Activated naive CD8-positive, alpha-beta T cell treated with anti-CD3 and anti-CD28 coated beads, Interleukin-2, amount 50 U/mL, for 24 hours (primary cell): ENCODE results near the gene SDCBP2.

Experiments used
- ATAC-seq: fragments of 150-1000 bp; cut with Tn5 transposase; one replicate; pipeline ENCODE4 v1.10.0; 2021
- DNase-seq: peaks from one replicate; pipeline ENCODE4 v3.0.0; 2021
- H3K27ac Mint-ChIP-seq: one replicate; pipeline ENCODE4 v1.8.0; 2021; ENCODE audit warnings: mild to moderate bottlenecking, mixed read lengths
- H3K27me3 Mint-ChIP-seq: one replicate; pipeline ENCODE4 v1.8.0; 2021; ENCODE audit warnings: mixed read lengths
- H3K36me3 Mint-ChIP-seq: one replicate; pipeline ENCODE4 v1.8.0; 2021; ENCODE audit warnings: low read depth, mixed read lengths
- H3K4me1 Mint-ChIP-seq: one replicate; pipeline ENCODE4 v1.8.0; 2021; ENCODE audit warnings: mixed read lengths
- H3K4me3 Mint-ChIP-seq: one replicate; pipeline ENCODE4 v1.8.0; 2021; ENCODE audit warnings: mild to moderate bottlenecking, moderate library complexity, mixed read lengths
- H3K9me3 Mint-ChIP-seq: one replicate; pipeline ENCODE4 v1.8.0; 2021; ENCODE audit warnings: mixed read lengths

SDCBP2 gene

DNA sequence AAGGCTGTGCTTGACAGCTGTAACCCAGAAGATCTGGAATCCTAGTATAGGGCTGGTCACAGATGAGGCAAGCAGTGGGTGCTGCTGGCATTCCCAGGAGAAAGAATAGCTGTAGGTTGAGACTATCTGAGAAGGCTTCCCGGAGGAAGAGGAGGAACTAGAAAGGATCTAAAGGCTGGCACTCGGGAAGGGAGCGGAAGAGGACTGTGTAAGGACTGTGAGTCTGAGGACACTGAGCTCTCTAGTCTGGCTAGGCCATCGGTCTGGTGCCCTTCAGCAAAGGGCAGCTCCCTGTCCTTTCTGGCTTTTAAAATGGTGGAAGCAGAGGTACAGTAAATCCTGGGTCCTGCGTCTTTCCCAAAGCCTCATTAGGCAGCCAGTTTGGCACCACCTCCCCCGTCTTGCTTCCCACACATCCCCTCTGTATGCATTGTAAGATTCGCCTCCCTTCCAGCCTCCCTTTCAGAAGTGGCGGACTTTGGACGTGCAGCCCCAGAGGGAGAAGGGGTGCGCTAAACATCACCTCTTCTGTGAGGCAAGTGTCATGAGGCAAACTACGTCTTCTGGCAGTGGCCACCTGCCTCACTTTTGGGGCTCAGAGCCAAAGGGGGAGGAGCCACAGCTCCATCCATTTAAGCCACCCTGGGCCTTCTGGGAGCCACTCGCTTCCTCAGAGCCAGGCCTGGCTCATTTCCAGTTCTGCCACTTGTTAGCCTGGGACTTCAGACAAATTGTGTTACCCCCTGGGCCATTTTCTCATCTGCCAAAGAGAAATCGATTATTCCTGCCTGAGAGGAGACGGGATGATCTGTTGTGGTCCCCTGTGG lies 54.2 kb downstream of the SDCBP2 start:
- peak; percentile 0 for DNase-seq
- Mint-ChIP-seq H3K27ac (no peak overlapping the region), H3K36me3 (no peaks in the 10 kb centered on the region), H3K9me3 (no peaks in the 10 kb centered on the region), H3K4me1 (peaks cover 17% of the 10 kb centered on the region), H3K4me3 (no peak overlapping the region), H3K27me3 (no peaks in the 10 kb centered on the region)
- no peak for ATAC-seq

DNA sequence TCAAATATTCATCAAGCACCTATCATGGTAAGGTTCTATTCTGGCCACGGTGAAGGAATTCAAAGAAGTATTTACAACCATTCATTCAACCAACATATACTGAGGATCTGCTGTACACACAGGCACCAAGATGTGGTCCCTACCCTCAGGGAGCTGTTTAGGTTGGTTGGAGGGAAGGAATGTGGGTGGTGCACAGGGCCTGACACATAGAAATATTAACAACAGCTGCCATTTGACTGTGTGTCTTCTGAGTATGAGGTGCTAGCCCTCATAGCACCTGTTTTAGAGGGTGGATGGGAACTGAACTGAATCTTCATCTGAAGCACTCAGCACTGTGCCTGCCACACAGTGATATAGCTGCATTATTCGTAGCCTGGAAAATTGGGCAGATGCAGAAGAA lies 55.6 kb downstream of the SDCBP2 start:
- Mint-ChIP-seq H3K36me3 (no peaks in the 10 kb centered on the region), H3K27ac (no peak overlapping the region), H3K9me3 (no peaks in the 10 kb centered on the region), H3K4me1 (peaks cover 14% of the 10 kb centered on the region), H3K4me3 (no peak overlapping the region), H3K27me3 (no peaks in the 10 kb centered on the region)
- ATAC-seq: no peak
- no peak for DNase-seq

DNA sequence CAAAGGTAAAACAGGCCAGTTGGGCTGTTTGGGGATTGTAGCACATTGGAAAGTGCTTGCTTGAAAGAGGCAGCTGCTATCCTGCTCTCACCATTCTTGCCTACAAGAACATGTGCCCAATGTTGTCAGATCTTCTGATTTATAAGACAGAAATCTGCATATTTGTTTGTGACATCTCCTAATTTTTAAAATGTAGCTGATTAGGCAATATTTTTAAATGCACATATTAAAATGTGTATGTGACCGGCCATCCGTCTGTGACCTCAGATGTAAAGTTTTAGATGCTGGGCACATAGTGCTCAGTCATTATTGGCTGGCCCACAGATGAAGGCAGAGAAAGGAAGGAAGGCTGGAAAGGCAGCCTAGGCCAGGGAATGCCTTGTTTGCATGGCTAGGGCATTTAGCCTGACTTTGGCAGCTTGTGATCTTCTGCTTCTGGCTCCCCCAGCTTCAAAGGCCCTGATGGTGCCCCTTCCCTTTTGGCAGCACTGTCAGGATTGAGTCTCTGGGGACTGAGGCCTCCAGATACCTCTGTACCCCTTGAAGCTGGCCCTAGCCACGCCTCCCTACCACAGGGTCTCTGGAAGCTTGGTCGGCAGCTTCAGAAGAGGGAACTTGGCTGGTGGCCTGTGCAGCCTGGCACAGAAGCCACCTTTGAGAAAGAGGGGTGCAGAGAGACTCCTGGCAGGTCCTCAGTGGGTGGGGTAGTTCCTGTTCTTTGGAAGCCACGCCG lies 56.4 kb downstream of the SDCBP2 start:
- H3K27me3 Mint-ChIP-seq: no peaks in the 10 kb centered on the region
- H3K4me3 Mint-ChIP-seq: no peak overlapping the region
- H3K27ac Mint-ChIP-seq: no peak overlapping the region
- ATAC-seq (no peak), DNase-seq (no peak)
- H3K4me1 Mint-ChIP-seq: peaks cover 19% of the 10 kb centered on the region
- no peaks in the 10 kb centered on the region for H3K36me3 Mint-ChIP-seq
- H3K9me3 Mint-ChIP-seq: no peaks in the 10 kb centered on the region

DNA sequence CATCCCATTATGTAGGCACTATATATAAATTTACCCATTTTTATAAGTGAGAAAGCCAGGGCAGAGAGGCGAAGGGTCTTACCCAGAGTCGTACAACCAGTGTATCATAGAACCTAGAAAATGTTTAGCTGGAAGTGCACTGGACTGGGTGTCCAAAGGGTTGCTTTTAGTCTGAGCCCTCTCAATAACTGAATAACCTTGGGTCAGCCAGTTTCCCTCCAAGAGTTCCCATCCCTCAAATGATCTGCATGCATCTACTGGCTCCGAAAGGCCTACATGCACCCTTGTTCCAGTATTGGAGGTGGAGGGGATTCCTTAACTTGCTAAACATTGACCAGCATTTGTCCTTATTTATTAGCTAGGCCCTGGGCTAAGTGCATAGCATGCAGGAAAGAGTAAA lies 59.1 kb downstream of the SDCBP2 start:
- Mint-ChIP-seq H3K27ac (no peak overlapping the region), H3K4me3 (no peak overlapping the region), H3K4me1 (peaks cover 37% of the 10 kb centered on the region)

DNA sequence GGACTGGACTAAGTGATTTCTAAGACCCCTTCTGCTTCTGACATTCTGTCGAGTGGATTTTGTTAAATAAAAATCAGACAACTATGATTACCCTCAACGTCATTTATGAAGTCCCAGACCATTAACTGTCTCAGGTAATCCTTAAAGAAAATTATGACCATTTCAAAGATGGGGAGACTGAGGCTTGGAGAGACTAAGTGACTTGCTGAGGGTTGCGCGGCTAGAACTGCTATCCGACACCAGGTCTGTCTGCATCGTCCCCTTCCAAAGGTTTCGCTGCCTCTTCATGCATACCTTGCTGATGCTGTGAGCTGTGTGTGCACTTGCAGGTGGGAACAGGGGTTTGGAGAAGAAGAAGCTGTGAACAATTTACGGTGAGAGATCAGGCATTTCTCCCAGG lies 59.7 kb downstream of the SDCBP2 start:
- Mint-ChIP-seq H3K9me3 (no peaks in the 10 kb centered on the region), H3K4me1 (peaks cover 44% of the 10 kb centered on the region)
- ATAC-seq: no peak

More for the DNA sequence above, 59.1 kb downstream of the SDCBP2 start:
- Mint-ChIP-seq H3K36me3 (no peaks in the 10 kb centered on the region), H3K9me3 (no peaks in the 10 kb centered on the region), H3K27me3 (no peaks in the 10 kb centered on the region)
- ATAC-seq: no peak
- no peak for DNase-seq

DNA sequence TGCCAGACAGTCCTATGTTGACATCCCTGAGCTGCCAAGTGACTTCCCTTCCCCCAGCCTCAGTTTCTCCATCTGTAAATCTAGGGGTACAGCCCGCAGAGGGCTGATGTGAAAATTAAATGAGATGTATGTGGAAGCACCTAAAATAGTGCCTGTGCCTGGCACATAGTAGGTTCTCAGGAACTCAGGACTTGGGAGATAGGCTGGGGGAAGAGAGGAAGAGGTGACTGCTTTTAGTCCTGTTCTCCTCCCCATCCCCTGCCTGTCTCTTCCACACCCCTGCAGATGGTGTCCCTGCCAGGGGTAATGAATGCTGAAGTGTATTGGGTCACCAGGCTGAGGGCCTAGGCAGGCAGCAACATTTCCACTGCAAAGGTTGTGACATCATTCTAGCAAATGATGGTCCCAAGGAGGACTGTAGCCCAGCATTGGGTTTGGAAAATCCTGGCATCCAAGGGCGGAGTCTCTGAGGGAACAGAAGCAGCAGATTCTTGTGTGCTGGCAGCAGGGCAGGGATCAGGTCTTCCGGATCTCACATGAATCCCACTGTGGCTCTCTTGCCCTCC lies 61.0 kb downstream of the SDCBP2 start:
- no peak for ATAC-seq
- Mint-ChIP-seq H3K4me1 (peaks cover 51% of the 10 kb centered on the region), H3K4me3 (no peak overlapping the region), H3K9me3 (no peaks in the 10 kb centered on the region), H3K27ac (no peak overlapping the region), H3K27me3 (no peaks in the 10 kb centered on the region), H3K36me3 (no peaks in the 10 kb centered on the region)
- DNase-seq: no peak

More for the DNA sequence above, 59.7 kb downstream of the SDCBP2 start:
- DNase-seq: no peak
- H3K36me3 Mint-ChIP-seq: no peaks in the 10 kb centered on the region
- H3K27ac Mint-ChIP-seq: no peak overlapping the region
- H3K27me3 Mint-ChIP-seq: no peaks in the 10 kb centered on the region
- H3K4me3 Mint-ChIP-seq: no peak overlapping the region

DNA sequence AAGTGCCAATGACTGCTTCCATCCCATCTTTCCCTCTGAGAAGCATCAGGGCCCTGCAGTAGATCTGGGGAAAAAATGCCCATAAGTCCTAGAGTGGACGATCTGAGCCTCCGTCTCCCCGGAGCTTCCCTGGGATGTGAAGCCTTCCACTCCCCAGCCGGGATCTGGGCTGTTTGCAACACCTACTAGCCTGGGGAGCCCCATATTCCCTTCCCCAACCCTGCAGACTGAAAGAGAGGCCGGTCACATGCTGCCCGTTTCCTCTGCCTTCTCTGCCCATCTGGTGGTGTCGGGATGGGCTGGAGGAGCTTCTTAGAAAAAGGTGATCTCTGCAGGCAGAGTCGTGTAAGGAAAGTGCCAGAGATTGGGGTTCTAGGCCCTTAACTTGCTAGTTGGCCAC lies 61.8 kb downstream of the SDCBP2 start:
- peaks cover 48% of the 10 kb centered on the region for H3K4me1 Mint-ChIP-seq
- no peak for ATAC-seq
- H3K9me3 Mint-ChIP-seq: peaks cover 3% of the 10 kb centered on the region
- no peaks in the 10 kb centered on the region for H3K27me3 Mint-ChIP-seq
- H3K4me3 Mint-ChIP-seq: peak overlapping the region; percentile 41
- no peak overlapping the region for H3K27ac Mint-ChIP-seq
- no peak for DNase-seq
- H3K36me3 Mint-ChIP-seq: peaks cover 3% of the 10 kb centered on the region

DNA sequence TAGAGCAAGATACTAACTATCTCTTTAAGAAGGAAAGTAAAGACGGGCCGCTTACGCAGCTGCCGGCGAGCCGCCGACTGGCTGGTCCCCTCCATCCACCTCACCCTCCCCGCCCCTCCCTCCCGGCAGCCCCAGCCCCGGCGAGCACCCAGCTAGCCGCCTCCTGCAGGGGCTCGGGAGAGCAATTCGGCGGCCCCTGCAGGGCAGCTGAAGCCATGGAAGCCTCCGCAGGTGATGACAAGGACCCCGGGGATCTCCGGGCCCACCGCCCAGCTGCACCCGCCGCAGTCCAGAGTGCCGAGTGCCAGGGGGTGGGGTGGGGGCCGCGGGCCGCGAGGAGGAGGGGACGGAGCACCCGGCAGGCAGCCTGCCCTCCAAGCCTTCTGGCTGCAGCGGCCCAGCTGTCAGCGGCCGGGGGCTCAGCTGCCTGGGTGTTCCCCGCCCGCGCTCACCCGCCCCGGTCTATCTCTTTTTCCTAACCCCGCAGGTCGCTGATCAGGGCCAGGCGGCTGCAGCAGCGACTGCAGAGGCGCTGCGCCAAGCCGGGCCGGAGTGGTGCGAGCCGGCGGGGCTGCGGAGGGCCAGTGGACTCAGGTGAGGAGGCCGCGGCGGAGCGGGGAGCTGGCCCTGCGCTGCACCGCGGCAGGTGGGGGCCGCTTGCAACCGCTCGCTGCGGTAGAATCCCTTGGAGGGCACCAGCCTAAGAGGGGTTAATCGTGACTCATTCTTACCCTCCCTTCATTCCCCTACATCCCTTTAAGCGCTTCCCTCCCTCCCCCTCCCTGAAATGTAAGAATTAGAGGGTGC lies 62.6 kb downstream of the SDCBP2 start, which contains the start of gene SNPH:
TSS of gene SNPH (plus strand) at position 128 of the 807 bp plus-strand sequence. CDS start 29,946 bp downstream, outside the sequence.
- Mint-ChIP-seq H3K4me1 (peaks cover 43% of the 10 kb centered on the region), H3K9me3 (peaks cover 4% of the 10 kb centered on the region)

DNA sequence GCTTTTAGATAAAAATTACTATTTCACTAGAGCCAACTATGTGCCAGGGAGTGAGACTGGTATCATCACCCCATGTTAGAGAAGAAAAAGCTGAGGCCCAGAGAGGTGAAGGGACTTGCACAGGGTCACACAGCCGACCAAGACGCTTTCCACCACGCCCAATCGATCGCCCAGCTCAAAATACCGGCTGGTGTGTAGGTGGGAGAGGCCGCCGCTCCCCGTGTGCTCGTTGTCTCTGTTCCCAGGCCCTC lies 63.1 kb downstream of the SDCBP2 start:
- Mint-ChIP-seq H3K9me3 (peaks cover 4% of the 10 kb centered on the region), H3K27ac (peak overlapping the region; percentile 83), H3K4me3 (peak overlapping the region; percentile 86), H3K4me1 (peaks cover 40% of the 10 kb centered on the region), H3K36me3 (peaks cover 3% of the 10 kb centered on the region), H3K27me3 (peaks cover 2% of the 10 kb centered on the region)
- ATAC-seq (no peak), DNase-seq (no peak)

More for the DNA sequence above, 62.6 kb downstream of the SDCBP2 start, which contains the start of gene SNPH:
- H3K27ac Mint-ChIP-seq: peak within 1 kb of the TSS; percentile 83
- peaks cover 3% of the 10 kb centered on the region for H3K36me3 Mint-ChIP-seq
- ATAC-seq (peak; percentile 88), DNase-seq (peak; percentile 69)
- no peaks in the 10 kb centered on the region for H3K27me3 Mint-ChIP-seq
- peak within 1 kb of the TSS; percentile 86 for H3K4me3 Mint-ChIP-seq

DNA sequence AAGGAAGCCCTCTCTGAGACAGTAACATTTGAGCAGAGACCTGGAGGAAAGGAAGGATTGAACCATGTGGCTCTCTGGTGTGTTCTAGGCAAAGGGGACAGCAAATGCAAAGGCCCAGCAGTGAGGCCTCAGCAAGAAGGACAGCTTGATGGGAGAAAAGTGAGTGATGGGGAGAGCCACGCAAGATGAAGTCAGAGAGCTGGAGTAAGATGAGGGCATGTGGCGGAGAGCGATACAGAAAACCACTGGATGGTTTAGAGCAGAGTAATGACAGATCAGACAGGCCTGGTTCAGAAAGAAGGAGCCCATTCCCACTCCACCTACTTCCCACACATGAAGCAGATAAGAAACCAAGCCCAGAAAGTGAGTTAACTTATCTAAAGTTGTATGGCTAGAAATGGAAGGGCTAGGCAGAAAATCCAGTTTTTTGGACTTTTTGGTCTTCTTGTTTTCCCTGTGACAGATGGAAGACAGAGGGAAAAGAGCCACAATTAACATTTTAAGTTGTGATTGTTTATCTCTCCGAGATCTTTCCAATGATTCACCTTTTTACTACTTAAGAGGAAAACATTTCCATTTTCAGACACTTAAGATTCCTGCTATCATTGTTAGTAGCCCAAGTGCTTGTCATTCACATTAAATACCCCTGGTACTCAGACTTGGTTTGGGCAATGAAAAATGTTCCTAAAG lies 63.6 kb downstream of the SDCBP2 start:
- no peak for DNase-seq
- H3K36me3 Mint-ChIP-seq: peaks cover 3% of the 10 kb centered on the region
- H3K4me1 Mint-ChIP-seq: peaks cover 40% of the 10 kb centered on the region

DNA sequence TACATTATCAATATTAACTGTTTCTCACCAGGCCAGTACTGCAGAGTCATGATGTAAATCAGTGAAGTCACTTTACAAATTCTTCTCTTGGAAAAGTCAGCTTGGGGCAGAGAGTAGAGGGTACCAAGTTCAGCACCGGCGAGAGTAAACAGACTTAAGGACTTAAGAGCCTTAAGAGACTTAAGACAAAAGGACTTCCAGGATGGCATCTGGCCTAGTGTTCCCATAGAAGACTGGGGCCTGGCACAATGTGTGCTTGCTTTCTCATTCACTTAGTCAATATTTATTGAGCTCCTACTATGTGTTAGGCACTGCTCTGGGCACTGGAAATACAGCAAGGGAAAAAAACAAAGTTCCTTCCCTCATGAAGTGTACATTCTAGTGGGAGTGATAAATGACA lies 64.2 kb downstream of the SDCBP2 start:
- no peak for ATAC-seq
- Mint-ChIP-seq H3K9me3 (peaks cover 4% of the 10 kb centered on the region), H3K4me3 (peak overlapping the region; percentile 86), H3K27me3 (peaks cover 2% of the 10 kb centered on the region), H3K36me3 (peaks cover 3% of the 10 kb centered on the region), H3K4me1 (peaks cover 40% of the 10 kb centered on the region), H3K27ac (peak overlapping the region; percentile 63)
- DNase-seq: no peak

More for the DNA sequence above, 63.6 kb downstream of the SDCBP2 start:
- H3K27ac Mint-ChIP-seq: peak overlapping the region; percentile 83
- peaks cover 4% of the 10 kb centered on the region for H3K9me3 Mint-ChIP-seq
- ATAC-seq: no peak
- H3K4me3 Mint-ChIP-seq: peak overlapping the region; percentile 86
- peaks cover 2% of the 10 kb centered on the region for H3K27me3 Mint-ChIP-seq

DNA sequence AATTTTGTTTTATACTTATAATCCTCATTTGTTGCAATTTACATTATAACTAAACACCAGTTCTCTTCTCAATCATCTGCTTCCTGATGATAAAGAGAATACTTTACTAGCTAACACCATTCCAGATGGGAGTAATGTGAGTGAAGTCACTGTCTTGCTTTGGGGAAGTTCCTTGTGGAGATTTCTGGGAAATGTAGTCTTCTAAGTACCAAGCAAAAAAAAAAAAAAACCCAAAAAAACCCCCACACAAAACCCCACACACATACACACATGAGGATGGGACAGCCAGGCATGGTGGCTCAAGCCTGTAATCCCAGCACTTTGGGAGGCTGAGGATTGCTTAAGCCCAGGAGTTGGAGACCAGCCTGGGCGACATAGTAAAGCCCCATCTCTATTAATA lies 65.1 kb downstream of the SDCBP2 start:
- Mint-ChIP-seq H3K4me1 (peaks cover 40% of the 10 kb centered on the region), H3K36me3 (peaks cover 3% of the 10 kb centered on the region), H3K9me3 (peaks cover 4% of the 10 kb centered on the region), H3K4me3 (peak overlapping the region; percentile 21), H3K27ac (no peak overlapping the region), H3K27me3 (peaks cover 2% of the 10 kb centered on the region)
- no peak for DNase-seq
- no peak for ATAC-seq
